ENCODE results near the gene CRLF1.

CRLF1 gene

GRCh38 chr19:18620311-18620710 is 13.7 kb upstream of the CRLF1 start:
- no peak overlapping the region for H3K4me3 ChIP-seq (ENCODE audit: low read depth, low read length)
- CTCF ChIA-PET = no interaction called here

GRCh38 chr19:18618236-18618635 is 11.6 kb upstream of the CRLF1 start:
- ChIA-PET POLR2A (no interaction called here), CTCF (interaction anchor here (1.1 kb wide), 1 partner anchor 13 kb away, joined by 3 read pairs; no protein-coding TSS in a partner anchor)
- Histone ChIP-seq H3K9me3 (ENCODE audit: control insufficient read depth, insufficient read depth, low read depth, low read length) (no peaks in the 10 kb centered on the region), H3K27ac (ENCODE audit: extremely low read depth, low read depth, low read length) (no peak overlapping the region), H3K4me1 (ENCODE audit: control insufficient read depth, insufficient read depth, low read length) (no peaks in the 10 kb centered on the region), H3K4me3 (ENCODE audit: low read depth, low read length) (no peak overlapping the region), H3K36me3 (ENCODE audit: control insufficient read depth in 2 of 2, insufficient read depth in 1 of 2, low read length in 2 of 2) (no peaks in the 10 kb centered on the region)
- TF ChIP-seq ZSCAN16 (tag by site-specific recombination; IDR thresholded peaks at IDR 0.05) (no peak), ZBTB6 (tag by site-specific recombination; IDR thresholded peaks at IDR 0.05) (no peak), ZNF518A (tag by site-specific recombination; conservative IDR thresholded peaks at IDR 0.05; ENCODE audit: low read depth) (no peak), ZNF621 (tag by site-specific recombination; IDR thresholded peaks at IDR 0.05) (no peak), ZNF791 (tag by site-specific recombination; IDR thresholded peaks at IDR 0.05) (no peak), ZNF660 (tag by site-specific recombination; IDR thresholded peaks at IDR 0.05) (no peak), ZNF596 (tag by site-specific recombination; IDR thresholded peaks at IDR 0.05) (no peak), ZNF341 (tag by site-specific recombination; IDR thresholded peaks at IDR 0.05; ENCODE audit: low read depth) (no peak), HOXC10 (CRISPR knock-in tag; IDR thresholded peaks at IDR 0.05) (no peak), ZNF747 (tag by site-specific recombination; IDR thresholded peaks at IDR 0.05) (no peak), ZNF292 (tag by site-specific recombination; IDR thresholded peaks at IDR 0.05; ENCODE audit: borderline replicate concordance, low read depth) (no peak)
- TF ChIP-seq, protein P1, sequence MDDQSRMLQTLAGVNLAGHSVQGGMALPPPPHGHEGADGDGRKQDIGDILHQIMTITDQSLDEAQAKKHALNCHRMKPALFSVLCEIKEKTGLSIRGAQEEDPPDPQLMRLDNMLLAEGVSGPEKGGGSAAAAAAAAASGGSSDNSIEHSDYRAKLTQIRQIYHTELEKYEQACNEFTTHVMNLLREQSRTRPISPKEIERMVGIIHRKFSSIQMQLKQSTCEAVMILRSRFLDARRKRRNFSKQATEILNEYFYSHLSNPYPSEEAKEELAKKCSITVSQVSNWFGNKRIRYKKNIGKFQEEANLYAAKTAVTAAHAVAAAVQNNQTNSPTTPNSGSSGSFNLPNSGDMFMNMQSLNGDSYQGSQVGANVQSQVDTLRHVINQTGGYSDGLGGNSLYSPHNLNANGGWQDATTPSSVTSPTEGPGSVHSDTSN (CRISPR knock-in tag; IDR thresholded peaks at IDR 0.05) = no peak
- TF ChIP-seq, protein P2, sequence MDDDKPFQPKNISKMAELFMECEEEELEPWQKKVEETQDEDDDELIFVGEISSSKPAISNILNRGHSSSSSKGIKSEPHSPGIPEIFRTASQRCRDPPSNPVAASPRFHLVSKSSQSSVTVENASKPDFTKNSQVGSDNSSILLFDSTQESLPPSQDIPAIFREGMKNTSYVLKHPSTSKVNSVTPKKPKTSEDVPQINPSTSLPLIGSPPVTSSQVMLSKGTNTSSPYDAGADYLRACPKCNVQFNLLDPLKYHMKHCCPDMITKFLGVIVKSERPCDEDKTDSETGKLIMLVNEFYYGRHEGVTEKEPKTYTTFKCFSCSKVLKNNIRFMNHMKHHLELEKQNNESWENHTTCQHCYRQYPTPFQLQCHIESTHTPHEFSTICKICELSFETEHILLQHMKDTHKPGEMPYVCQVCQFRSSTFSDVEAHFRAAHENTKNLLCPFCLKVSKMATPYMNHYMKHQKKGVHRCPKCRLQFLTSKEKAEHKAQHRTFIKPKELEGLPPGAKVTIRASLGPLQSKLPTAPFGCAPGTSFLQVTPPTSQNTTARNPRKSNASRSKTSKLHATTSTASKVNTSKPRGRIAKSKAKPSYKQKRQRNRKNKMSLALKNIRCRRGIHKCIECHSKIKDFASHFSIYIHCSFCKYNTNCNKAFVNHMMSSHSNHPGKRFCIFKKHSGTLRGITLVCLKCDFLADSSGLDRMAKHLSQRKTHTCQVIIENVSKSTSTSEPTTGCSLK (tag by site-specific recombination; IDR thresholded peaks at IDR 0.05) = no peak

More at GRCh38 chr19:18620311-18620710, 13.7 kb upstream of the CRLF1 start:
- no peaks in the 10 kb centered on the region for H3K36me3 ChIP-seq (ENCODE audit: control insufficient read depth in 2 of 2, insufficient read depth in 1 of 2, low read length in 2 of 2)
- POLR2A ChIA-PET = interaction anchor here (1.5 kb wide), 1 partner anchor 7 kb away, joined by 3 read pairs; the partner anchor contains the start of gene TMEM59L
- H3K4me1 ChIP-seq (ENCODE audit: control insufficient read depth, insufficient read depth, low read length) = no peaks in the 10 kb centered on the region
- no peak overlapping the region for H3K27ac ChIP-seq (ENCODE audit: extremely low read depth, low read depth, low read length)
- TF ChIP-seq TRIM28 (IDR thresholded peaks at IDR 0.05; ENCODE audit: borderline replicate concordance, low read length) = no peak
- TF ChIP-seq ZNF19 (tag by site-specific recombination; IDR thresholded peaks at IDR 0.05; ENCODE audit: low read depth) = no peak
- TF ChIP-seq YY2 (tag by site-specific recombination; IDR thresholded peaks at IDR 0.05) = no peak
- TF ChIP-seq ZNF416 (tag by site-specific recombination; IDR thresholded peaks at IDR 0.05) = no peak
- TF ChIP-seq, protein P3, sequence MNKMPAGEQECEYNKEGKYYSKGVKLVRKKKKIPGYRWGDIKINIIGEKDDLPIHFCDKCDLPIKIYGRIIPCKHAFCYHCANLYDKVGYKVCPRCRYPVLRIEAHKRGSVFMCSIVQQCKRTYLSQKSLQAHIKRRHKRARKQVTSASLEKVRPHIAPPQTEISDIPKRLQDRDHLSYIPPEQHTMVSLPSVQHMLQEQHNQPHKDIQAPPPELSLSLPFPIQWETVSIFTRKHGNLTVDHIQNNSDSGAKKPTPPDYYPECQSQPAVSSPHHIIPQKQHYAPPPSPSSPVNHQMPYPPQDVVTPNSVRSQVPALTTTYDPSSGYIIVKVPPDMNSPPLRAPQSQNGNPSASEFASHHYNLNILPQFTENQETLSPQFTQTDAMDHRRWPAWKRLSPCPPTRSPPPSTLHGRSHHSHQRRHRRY (tag by site-specific recombination; IDR thresholded peaks at IDR 0.05) = no peak
- no peak for TF ChIP-seq ZFP69B (tag by site-specific recombination; IDR thresholded peaks at IDR 0.05)
- no peak for TF ChIP-seq ZNF792 (tag by site-specific recombination; IDR thresholded peaks at IDR 0.05)
- no peak for TF ChIP-seq YY1 (tag by site-specific recombination; IDR thresholded peaks at IDR 0.05)
- no peak for TF ChIP-seq ZNF514 (tag by site-specific recombination; IDR thresholded peaks at IDR 0.05)
- TF ChIP-seq ZNF311 (tag by site-specific recombination; IDR thresholded peaks at IDR 0.05; ENCODE audit: borderline replicate concordance) = no peak
- no peak for TF ChIP-seq ZNF596 (tag by site-specific recombination; IDR thresholded peaks at IDR 0.05)
- TF ChIP-seq ZNF10 (tag by site-specific recombination; IDR thresholded peaks at IDR 0.05) = no peak
- TF ChIP-seq ZNF426 (tag by site-specific recombination; IDR thresholded peaks at IDR 0.05) = no peak
- no peak for TF ChIP-seq PRDM6 (tag by site-specific recombination; IDR thresholded peaks at IDR 0.05)
- no peak for TF ChIP-seq ZNF658 (tag by site-specific recombination; IDR thresholded peaks at IDR 0.05)
- no peak for TF ChIP-seq ZNF558 (tag by site-specific recombination; IDR thresholded peaks at IDR 0.05)
- no peak for TF ChIP-seq ZNF24 (tag by site-specific recombination; IDR thresholded peaks at IDR 0.05)
- H3K9me3 ChIP-seq (ENCODE audit: control insufficient read depth, insufficient read depth, low read depth, low read length) = no peaks in the 10 kb centered on the region
